Hepatic stellate cell (primary cell): ENCODE results near the gene KRT26.
"Not testable (repeated sequence)": the region's sequence is repeated elsewhere in the genome, so short reads cannot be mapped to it uniquely, and the experiment has no call there.

Experiments
- DNase-seq: peaks from one replicate; pipeline ENCODE4 v3.0.0; 2011; ENCODE audit warnings: low spot score

KRT26 gene

DNA sequence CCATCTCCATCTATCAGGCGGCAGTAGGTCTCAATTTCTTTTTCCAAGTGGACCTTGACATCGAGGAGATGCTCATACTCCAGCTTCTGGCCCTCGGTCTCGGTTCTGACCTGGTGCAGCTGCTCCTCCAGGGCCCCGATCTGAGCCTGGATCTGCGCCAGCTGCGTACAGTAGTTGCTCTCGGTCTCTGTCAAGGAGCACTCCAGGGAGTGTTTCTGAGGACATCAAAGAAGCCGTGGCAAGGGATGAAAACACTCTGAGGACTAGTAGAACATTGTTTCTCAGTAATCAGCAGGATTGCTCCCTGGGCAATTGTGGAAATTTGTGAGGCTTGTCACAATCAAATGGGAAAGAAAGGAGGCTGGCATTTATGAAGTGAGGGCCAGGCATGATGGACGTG lies 21.8 kb upstream of the KRT26 start:
- DNase-seq = no peak

DNA sequence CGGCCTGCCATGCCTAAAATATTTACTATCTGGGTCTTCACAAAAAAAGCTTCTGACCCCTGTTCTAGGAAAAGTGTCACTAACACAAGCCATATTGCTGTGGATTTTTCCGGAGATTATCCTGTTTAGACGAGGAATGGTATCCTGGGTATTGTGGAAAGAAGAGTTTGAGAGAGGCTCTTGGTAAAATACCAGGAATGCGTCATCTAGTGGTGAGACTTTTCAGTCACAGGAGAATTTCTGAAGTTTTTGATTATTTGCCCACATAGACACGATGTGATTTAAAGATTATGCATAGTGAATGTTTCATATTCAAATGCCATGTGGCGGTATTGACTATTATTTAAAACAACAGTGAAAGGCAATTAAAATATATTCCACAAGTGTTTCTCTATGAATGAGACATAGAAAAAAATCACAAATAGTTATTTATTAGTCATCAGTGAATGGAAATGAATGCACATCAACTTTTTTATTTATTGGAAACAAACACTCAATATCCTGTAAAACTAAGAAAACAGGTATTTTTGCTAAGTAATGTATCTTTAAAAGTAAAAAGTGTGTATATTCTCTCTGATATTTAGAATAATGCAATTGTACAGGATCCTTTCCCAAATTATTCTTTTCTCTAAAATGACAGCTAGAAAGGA lies 19.9 kb upstream of the KRT26 start:
- DNase-seq = peak; percentile 35

DNA sequence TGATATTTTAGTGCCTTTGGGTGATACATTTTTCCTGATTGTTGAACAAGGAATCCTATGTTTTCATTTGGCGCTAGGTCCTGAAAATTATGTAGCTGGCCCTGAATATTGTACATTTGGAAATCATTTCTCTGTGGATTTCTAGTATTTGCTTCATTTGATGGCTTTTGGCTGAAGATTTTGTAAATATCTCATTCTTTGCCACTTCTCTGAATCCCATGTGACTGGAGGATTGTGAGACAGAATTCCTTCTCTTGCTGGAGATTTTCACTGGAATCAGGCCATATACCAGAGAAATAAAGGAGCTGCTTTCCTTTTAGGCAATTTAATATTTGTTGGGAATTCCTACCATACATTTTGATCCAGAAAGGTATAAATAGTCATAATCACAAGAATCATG lies 19.1 kb upstream of the KRT26 start:
- no peak for DNase-seq

DNA sequence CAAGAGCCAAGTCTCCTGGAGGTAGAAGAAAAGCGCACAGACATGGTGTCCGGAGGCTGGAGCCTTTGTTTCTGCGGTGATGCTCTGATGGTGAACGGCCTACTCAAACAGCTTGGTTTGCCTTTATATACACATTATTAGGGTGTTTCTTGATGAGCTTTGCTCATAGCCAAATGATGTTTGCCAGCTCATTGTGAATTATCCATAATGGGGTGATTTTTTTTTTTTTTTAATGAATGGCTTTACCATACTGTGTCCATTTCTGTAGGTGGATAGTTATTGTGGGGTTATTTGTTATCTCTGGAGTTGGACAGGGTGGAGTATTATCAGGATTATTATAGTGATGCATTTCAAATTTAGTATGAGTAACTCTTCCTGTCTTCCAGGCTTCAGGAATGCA lies 10.4 kb upstream of the KRT26 start, which contains the start of gene KRT27:
TSS of gene KRT27 (minus strand) at position 101 of the 400 bp plus-strand sequence. CDS start at position 44, 57 bp downstream.
- DNase-seq = no peak

- no peak for DNase-seq
Observed at GRCh38 chr17:40779181-40779909, 7.3 kb upstream of the KRT26 start.

DNA sequence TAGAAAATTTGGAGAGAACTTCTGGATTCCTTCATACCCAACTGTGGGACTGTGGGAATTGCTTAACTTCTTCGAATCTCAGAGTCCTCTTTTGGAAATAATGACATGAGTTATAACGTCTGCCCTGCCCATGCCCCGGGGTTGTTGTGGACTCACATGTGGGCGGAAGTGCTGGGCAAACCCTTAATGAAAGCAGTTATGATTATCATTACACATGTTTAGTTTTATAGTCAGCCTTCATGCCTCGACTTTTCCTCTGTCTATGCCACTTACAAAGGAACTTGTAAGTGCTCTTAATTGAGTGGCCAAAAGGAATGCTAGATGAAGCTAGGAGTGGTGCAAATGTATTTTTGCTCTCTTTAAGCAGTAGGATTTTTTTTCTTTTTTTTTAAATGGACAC lies 6.5 kb upstream of the KRT26 start:
- DNase-seq = no peak

DNA sequence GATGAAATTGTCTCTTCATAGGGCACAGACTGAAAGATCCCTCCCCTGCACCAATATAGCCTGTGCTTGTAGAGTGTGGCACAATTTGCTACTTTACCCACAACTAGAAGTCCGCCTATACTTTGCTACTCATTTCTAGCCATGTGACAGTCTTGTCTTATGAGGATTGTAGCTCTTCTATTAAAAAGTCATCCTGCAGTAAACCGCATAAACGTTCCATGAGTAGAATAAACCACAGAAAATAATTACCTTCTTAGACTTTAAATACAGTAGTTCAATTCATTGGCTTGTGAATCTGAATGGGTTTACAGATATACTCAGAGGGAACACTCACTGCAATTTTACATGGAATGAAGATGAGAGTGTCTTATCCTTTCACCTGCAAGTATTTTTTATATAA lies 6.0 kb upstream of the KRT26 start:
- DNase-seq = no peak

DNA sequence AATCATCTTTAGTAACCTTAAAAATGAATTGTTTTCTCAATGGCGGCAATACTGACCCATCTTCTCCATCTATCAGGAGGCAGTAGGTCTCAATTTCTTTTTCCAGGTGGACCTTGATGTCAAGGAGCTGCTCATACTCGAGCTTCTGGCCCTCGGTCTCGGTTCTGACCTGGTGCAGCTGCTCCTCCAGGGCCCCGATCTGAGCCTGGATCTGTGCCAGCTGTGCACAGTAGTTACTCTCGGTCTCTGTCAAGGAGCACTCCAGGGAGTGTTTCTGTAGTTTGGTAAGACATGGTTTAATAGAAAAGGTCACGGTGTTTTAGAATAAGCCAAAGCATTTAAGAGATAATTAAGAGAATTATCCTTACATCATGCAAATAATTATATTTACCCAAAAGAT lies 5.5 kb upstream of the KRT26 start:
- DNase-seq = no peak

- no peak for DNase-seq
Observed at GRCh38 chr17:40775945-40776344, 3.9 kb upstream of the KRT26 start.

DNA sequence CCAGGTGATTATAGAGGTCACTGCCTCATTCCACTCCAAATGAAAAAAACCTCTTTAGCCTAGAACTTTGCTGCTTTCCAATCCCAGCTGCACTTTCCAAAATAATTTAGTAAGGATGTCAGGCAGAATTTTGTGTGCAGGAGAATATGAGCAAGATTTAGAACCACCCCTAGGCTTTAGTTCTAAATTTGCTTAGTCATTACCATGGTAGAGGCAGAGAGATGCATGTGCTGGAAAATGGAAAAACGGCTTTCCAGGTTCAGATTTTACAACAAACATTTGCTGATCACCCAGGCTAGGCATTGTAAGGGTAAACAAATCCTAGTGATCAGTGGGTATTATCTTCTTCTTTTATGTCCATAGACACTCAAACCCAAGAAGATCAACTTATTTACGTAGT lies 6.3 kb downstream of the KRT26 start:
- no peak for DNase-seq

GRCh38 chr17:40763752-40764151 lies 8.2 kb downstream of the KRT26 start:
- DNase-seq = no peak

GRCh38 chr17:40760105-40761016 lies 11.6 kb downstream of the KRT26 start:
- DNase-seq = no peak

DNA sequence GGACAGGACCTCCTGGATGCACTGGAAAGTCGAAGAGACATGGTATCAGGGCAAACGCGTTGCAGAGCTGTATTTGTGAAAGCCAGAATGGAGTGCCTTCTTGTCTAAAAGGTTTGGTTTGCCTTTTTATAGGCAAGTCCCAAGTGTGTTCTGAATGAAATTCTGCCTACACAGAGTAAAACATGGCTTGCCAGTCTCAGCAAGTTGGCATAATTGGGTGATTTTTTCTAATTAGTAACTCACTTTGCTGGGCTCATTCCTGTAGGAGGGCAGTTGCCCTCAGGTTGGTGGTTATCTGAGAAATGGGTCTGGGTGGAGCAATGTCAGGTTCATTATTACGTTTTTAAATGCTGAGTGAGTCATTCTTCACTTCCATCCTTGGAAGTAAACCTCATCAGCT lies 16.8 kb downstream of the KRT26 start, which contains the start of gene KRT25:
TSS of gene KRT25 (minus strand) at position 101 of the 400 bp plus-strand sequence. CDS start at position 41, 60 bp downstream.
- no peak for DNase-seq

DNA sequence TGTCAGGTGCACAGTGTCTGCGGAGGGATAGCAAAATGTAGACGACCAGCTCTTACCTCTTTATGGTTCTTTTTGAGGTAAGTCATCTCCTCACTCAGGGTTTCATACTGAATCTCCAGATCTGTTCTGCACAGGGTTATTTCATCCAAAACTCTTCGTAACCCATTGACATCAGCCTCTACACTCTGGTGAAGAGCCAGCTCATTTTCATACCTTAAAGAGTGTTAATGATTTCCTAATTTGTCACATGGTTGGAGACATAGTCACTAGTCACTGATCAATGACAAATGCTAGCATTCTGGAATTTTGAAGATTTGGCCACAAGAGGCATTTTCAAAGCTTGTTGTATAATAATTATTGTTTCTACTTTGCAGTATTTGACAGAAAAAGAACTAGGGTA lies 18.2 kb downstream of the KRT26 start:
- no peak for DNase-seq

DNA sequence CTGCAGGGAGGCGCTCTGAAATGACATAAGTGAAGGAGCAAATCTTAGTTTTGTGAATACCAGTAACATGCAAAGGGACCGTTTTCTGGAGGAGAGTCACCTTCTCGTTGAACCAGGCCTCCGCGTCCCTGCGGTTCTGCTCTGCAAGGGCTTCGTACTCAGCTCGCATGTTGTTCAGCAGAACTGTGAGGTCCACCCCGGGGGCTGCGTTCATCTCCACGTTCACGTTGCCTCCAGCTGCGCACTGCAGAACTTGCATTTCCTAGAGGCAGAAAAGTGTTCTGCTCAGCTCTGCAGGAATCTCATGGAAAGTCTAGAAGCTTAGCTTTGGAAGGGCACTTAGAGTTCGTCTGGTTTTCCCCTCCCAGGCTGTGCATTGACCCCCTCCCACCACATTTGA lies 20.9 kb downstream of the KRT26 start:
- DNase-seq = no peak

GRCh38 chr17:40750391-40750790 lies 21.6 kb downstream of the KRT26 start:
- no peak for DNase-seq

- not testable (repeated sequence) for DNase-seq
Observed at GRCh38 chr17:40748666-40749065, 23.3 kb downstream of the KRT26 start.

GRCh38 chr17:40738553-40738952 lies 33.4 kb downstream of the KRT26 start:
- DNase-seq = no peak

GRCh38 chr17:40735016-40735415 lies 37.0 kb downstream of the KRT26 start:
- DNase-seq = no peak

GRCh38 chr17:40734018-40734417 lies 38.0 kb downstream of the KRT26 start:
- no peak for DNase-seq

- no peak for DNase-seq
Observed at GRCh38 chr17:40730970-40731369, 41.0 kb downstream of the KRT26 start.

- no peak for DNase-seq
Observed at GRCh38 chr17:40727447-40728231, 44.4 kb downstream of the KRT26 start.
